RWPE1 (cell line): ENCODE data around the gene IMPG2.

Source experiments
- CTCF ChIA-PET: fragments of 350-600 bp; sonication (Branson Sonifier 250); formaldehyde crosslinking; extraction: SDS; loops from one replicate; lab custom pipeline; 2021; lab: Yijun Ruan, JAX
- POLR2A ChIA-PET: fragments of 400-600 bp; formaldehyde crosslinking; extraction: SDS; loops from one replicate; lab custom pipeline; 2020; ENCODE audit warnings: antibody characterized with exemption; ENCODE audit not compliant: low non-redundant PET; lab: Yijun Ruan, JAX
- DNase-seq: peaks from one replicate; pipeline ENCODE4 v3.0.0; 2012; ENCODE audit warnings: low spot score
- H3K27ac ChIP-seq: fragments of 450-650 bp; 2 replicates; pipeline ENCODE4 v1.5.1; 2017
- CTCF ChIP-seq: fragments of 450-650 bp; conservative IDR thresholded peaks from 2 replicates; pipeline ENCODE4 v1.5.1; 2017; ENCODE audit warnings: low read depth, mild to moderate bottlenecking

The IMPG2 gene

GRCh38 chr3:101223016-101223415 lies 97.4 kb downstream of the IMPG2 start:
- DNase-seq, result no peak
- no peak overlapping the region for H3K27ac ChIP-seq
- CTCF ChIA-PET, result interaction anchor here (0.7 kb wide), 1 partner anchor 946 kb away, joined by 3 read pairs; no protein-coding TSS in a partner anchor
- no peak for TF ChIP-seq CTCF
- POLR2A ChIA-PET, result no interaction called here

- no peak overlapping the region for H3K27ac ChIP-seq
- ChIA-PET CTCF (no interaction called here), POLR2A (no interaction called here)
- no peak for DNase-seq
- no peak for TF ChIP-seq CTCF
Measured at GRCh38 chr3:101219842-101220560, 100.4 kb downstream of the IMPG2 start.

- no peak for TF ChIP-seq CTCF
- ChIA-PET CTCF (interaction anchor here (0.9 kb wide), 1 partner anchor 22 kb away, joined by 3 read pairs; no protein-coding TSS in a partner anchor), POLR2A (no interaction called here)
- DNase-seq, result no peak
- no peak overlapping the region for H3K27ac ChIP-seq
Measured at GRCh38 chr3:101217472-101218245, 102.7 kb downstream of the IMPG2 start.

GRCh38 chr3:101216710-101217465 lies 103.5 kb downstream of the IMPG2 start:
- no peak overlapping the region for H3K27ac ChIP-seq
- TF ChIP-seq CTCF, result no peak
- ChIA-PET CTCF (interaction anchor here (0.9 kb wide), 1 partner anchor 21 kb away, joined by 3 read pairs; no protein-coding TSS in a partner anchor), POLR2A (no interaction called here)
- DNase-seq, result no peak

- no peak overlapping the region for H3K27ac ChIP-seq
- TF ChIP-seq CTCF, result no peak
- ChIA-PET POLR2A (no interaction called here), CTCF (no interaction called here)
- no peak for DNase-seq
Measured at GRCh38 chr3:101212730-101213129, 107.6 kb downstream of the IMPG2 start.

- no peak for TF ChIP-seq CTCF
- CTCF ChIA-PET, result no interaction called here
- no peak for DNase-seq
- POLR2A ChIA-PET, result no interaction called here
- H3K27ac ChIP-seq, result no peak overlapping the region
Measured at GRCh38 chr3:101204246-101204645, 116.1 kb downstream of the IMPG2 start.
